HPDE6-E6E7 (cell line): ENCODE data around the gene CDH24.
A peak's percentile ranks its signal among the peaks of the same experiment; 100 is the strongest.
"Not testable (repeated sequence)": the region's sequence is repeated elsewhere in the genome, so short reads cannot be mapped to it uniquely, and the experiment has no call there.

Experiments
- DNase-seq: peaks from one replicate; pipeline ENCODE4 v3.0.0; 2011; ENCODE audit warnings: missing footprints; ENCODE audit errors: extremely low spot score

CDH24 gene

DNA sequence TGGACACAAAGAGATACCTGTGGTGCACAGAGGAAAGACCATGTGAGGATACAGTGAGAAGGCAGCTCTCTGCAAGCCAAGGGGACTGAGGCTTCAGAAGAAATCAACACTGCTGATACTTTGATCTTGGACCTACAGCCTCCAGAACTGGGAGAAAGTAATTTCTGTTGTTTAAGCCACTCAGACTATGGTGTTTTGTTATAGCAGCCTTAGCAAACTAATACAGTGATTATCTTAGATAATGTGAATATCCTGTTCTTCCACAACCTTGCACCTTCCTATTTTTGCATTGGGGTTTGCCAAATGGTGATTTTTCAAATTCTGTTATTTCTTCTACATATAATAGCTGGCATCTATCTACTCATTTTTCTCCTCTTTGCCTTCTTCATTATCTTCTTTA lies 39.2 kb downstream of the CDH24 start:
- no peak for DNase-seq

DNA sequence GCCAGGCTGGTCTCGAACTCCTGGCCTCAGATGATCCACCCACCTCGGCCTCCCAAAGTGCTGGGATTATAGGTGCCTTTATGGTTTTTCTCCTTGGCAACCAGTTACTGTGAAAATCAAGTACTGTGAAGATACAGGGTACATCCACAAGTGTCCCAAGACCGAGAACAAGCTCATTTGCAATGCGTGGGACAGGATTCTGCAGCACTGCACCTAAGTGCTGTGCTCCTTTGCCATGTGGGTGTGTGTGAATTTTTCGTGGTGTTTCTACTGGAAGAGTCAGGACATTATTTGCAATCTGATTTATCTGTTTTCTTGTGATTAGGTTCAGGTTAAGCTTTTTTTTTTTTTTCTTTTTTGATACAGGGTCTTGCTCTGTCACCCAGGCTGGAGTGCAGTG lies 40.2 kb downstream of the CDH24 start:
- no peak for DNase-seq

DNA sequence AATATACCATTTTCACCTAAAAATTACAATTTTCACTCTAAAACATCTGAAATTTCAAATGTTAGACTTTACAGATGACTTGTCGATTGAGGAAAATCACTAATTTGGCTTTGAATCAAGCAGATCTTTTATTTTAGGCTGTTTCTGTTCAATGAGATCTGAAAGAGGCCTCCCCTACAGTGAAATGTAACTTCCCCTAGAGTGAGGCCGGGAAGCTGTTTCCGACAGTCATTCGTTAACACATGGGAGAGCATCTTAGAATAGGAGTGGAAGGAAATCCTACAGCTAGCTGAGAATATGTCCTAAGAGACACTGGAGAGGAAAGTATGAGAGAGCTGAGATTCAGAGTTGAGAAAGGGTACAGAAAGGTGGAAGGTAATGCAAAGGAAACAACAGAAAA lies 41.7 kb downstream of the CDH24 start:
- DNase-seq: no peak

DNA sequence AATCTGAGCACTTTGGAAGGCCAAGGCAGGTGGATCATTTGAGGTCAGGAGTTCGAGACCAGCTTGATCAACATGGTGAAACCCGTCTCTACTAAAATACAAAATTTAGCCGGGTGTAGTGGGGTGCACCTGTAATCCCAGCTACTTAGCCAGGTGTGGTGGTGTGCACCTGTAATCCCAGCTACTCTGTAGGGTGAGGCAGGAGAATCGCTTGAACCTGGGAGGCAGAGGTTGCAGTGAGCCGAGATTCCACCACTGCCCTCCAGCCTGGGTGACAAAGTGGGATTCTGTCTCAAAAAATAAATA lies 43.6 kb downstream of the CDH24 start:
- not testable (repeated sequence) for DNase-seq

DNA sequence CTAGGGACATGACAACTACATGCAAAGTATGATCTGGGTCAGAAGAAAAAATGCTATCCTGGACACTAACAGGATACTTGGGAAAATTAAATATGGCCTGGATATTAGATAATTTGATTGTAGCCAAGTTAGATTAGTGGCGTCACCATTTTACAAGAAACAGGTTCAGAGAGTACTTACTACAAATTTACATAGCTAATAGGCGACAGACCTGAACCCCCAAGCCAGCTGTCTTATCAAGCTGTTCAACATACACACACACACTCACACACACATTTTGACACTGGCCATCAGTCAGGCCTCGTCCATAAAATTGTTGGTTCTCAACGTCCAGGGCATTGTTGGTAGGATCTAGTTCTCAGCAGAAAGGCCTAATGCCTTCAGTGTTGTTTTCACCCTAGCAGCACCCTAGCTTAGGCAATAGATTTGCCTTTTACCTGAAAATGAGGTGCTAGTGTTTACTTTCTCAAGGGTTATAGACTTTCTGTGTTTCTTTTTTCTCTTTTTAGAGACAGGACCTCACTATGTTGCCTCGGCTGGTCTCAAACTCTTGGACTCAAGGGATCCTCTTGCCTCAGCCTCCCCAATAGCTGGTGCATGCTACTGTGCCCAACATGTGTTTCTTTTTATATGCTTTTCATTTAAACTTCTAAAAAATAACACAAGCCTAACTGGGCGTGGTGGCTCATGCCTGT lies 44.1 kb downstream of the CDH24 start:
- DNase-seq: no peak

DNA sequence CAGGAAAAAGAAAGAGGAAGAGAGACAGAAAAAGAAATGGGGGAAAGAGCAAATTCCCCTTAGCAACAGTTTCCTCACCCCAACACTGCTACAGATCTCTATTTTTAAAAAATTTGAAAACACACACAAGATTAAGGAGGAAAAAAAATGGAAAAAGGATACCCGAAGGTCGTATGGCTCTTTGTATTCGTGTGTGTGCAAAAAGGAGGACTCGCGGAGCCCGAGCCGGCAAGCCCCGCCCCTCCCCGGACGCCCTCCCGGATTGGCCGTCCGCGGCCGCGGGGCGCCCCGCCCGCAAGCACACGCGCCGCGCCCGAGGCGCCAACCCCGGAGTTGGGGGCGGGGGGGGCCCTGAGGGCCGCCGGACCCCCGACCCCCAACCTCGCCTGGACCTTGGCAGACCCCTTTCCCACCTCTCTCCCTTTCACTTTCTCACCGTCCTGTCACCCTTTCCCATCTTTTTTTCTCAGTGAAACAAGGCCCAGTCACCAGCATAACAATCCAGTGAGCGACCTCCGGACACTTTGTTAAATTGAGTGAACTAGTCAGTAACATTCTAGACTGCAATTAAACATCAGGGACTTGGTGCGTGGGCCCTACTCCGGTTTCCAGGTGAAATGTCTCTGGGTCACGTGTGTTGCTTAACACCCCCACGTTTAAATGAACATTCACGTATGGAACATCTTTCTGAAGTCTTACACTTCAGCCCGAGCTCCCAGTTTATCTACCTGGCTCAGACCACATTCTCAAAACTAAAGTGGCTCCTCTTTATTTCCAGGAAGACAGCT lies 47.2 kb downstream of the CDH24 start, which contains the start of gene C14orf93:
C14orf93 (minus strand) TSS at position 205 of the 788 bp plus-strand sequence. CDS start 11,120 bp downstream, outside the sequence.
- DNase-seq: peak; percentile 63

DNA sequence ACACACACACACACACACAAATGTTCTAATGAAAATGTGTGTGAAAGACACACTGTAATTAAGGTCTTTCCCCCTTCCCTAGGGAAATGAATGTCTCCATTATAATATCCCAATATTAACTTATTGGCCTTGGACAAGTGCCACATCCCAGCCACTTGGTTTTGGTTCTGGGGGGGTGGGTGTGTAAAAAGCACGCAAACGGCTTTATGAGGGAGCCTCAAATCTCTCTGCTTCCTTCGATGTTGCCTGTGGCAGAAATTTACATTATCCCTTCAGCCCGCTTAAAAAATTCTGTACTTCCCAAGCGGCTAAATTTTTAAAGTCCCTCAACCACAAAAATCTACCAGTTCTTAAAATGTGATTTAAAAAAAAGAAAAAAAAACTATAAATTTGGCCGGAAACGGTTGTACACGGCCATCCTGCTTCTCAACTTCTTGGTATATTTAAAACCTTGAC lies 47.8 kb downstream of the CDH24 start:
- no peak for DNase-seq

DNA sequence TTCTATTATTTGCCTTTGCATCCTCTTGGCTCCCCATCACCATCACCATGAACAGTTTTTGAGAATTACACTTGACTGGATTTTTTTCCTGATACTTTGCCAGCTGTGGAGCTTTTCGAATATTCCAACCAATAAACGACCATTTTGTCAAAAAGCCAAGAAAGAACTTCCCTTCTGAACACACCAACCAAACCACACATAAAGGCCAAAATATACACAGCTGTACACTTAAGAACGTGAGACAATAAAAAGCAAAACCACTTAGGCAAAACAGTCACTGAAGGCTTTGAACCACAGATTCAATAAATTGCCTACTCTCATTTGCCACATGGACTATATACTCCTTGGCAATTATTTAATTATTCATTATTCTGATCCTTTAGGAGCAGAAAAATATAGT lies 48.5 kb downstream of the CDH24 start:
- DNase-seq: no peak

DNA sequence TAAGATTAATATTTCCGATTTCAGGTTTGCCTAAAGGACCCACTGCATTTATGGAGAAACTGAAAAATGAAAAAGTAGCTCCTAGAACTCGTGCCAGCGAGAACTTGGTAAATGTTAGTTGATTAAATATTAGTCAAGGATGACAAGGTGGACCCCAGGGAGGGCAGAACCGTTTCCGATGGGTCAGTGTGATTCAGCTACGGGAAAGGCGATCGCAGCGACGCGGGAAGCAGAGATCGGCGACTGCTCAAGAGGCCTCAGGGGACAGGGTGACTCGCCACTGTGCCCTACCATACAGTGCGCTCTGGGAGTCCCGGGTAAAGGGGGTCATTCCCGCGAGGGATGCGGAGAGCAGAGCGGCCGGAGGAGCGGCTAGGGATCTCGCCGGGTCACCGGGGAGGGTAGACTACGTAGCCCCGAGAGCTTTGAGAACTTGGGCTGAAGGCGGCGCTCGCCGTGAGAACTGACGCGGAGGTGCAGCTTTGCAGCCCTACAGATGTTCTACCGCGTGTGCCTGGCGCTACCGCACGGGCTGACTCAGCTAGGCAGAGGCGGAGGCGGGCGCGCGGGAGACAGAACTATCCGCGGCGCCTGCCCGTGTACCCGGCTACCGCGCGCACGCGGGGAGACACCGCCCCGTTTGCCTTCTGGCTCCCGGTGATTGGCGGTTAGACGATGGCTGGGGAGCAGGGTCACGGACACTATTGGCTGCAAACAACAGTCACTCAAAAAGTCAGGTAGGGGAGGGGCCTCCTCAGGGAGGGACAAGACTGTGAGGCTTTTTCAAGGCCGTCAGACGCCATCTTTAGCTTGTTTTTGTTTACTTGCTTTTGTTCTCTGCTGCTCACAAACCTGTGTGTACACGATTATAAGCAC lies 50.5 kb downstream of the CDH24 start:
- DNase-seq: peak; percentile 97

DNA sequence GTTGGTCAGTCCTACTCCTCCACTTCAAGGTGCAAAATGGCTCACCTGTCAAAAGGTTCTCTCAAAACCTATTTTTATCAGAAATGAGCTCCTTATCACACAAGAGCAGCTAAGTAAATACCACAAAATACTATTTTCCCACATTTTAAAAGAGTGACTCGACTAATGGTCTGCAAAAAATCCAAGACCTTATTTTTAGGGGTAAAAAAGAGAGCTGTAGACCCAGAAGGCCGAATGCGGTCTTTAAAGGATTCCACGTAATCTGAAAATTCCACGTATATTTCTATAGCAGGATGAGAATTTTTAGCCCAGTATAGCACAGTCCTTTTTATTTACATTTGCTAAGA lies 51.2 kb downstream of the CDH24 start:
- no peak for DNase-seq

DNA sequence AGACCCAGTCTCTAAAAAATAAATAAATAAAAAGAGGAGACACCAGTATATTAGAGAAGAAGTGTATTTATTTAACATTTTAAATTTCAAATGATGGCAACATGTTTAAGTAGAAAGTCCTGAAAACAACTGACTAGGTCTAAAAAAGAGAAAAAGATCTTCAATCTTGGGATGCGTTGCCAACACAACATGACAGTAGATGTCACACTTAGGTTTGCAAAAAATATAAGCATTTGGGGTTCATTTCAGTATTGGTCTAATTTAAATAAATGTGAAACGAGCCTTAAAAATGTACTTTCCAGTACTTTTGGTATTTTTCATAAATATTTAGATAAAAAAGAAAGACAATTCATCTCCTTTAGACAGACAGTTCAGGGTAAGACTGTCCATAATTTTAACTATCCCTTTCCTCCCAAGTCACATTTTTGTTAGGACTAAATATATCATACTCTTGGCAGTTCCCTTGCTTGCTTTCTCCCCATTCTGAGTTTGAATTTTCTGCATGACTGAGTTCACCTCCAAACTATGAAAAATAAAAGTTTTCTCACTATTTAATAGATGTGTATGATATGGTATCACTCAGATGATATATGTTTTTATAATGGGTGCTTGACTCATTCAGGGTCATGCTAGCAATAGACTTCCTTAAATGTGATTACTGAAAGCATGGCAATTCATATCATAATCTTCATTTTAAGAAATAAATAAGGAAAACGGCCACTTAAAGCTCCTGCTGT lies 51.7 kb downstream of the CDH24 start:
- no peak for DNase-seq

DNA sequence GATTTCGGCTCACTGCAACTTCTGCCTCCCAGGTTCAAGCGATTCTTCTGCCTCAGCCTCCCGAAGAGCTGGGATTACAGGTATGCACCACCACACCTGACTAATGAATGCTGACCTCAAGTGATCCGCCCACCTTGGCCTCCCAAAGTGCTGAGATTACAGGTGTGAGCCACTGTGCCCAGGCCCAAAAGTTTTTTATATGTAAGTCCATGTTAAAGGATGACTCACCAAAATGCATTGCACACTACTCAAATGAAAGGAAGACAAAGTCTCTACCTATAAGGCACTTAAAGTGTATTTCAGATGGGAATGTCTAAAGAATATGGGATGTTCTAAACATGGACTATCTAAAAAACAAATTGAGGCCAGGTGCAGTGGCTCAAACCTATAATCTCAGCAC lies 53.0 kb downstream of the CDH24 start:
- not testable (repeated sequence) for DNase-seq

DNA sequence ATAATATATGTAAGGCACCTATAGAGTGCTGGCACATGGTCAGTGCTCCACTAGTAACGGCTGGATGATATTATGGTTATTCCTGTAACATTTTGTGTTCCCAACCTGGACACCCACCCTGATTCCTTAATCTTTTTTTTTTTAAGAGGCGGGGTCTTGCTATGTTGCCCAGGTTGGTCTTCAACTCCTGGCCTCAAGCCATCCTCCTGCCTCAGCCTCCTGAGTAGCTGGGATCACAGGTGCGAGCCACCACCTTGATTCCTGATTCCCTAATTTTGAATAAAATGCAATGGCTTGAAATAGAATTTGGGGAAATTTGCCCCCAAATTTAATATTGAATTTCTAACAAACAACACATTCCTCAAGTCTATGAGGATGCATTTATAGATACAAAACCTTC lies 54.7 kb downstream of the CDH24 start:
- DNase-seq: no peak

DNA sequence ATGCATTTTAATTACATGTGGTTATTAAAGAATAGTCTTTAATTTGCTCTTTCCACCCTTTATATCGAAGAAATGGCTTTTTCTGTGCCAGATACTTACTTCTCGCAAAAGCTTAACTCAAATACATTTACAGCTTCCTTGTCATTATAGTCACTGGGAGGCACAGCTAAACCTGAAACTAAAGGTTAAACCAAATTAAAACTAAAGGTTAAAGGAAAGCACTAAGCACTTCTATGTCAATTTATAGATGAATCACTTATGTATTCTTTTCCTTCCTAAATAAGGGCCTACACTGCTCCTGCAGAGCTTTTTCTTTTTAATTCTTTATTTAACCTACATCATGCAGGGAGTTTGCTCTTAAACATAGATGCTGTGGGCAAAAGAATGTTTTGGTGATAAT lies 56.5 kb downstream of the CDH24 start:
- DNase-seq: no peak

DNA sequence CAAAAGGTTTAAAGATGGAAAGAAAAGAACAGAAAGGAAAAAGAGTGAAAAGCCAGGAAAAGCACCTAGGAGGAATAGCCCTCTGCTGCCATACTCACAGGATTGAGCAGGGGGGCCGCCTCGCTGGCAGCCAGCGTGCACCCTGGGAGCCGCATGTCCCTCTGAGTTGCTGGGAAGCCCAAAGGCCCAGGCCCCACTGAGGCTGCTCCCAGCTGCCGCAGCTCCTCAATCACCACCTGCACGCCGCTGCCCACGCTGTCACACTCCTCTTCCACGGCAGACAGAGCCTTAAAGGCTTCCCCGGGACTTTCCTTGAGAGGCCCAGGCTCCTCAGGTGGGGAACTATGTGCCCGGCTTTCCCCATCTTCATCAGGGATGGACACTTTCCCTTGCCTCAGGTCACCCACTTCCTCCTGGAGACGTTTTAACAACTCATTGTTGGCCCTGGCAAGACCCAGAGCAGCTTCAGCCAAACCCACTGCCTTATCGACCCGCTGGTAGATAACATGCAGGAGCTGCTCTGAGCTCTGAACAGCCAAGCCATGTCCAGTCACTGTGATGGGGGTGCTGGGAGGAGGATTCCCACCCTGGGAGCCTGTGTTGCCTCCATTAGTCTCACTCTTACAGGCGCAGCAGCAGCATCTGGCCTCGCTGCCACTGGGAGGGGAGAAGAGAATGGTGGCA lies 58.8 kb downstream of the CDH24 start:
- DNase-seq: no peak

DNA sequence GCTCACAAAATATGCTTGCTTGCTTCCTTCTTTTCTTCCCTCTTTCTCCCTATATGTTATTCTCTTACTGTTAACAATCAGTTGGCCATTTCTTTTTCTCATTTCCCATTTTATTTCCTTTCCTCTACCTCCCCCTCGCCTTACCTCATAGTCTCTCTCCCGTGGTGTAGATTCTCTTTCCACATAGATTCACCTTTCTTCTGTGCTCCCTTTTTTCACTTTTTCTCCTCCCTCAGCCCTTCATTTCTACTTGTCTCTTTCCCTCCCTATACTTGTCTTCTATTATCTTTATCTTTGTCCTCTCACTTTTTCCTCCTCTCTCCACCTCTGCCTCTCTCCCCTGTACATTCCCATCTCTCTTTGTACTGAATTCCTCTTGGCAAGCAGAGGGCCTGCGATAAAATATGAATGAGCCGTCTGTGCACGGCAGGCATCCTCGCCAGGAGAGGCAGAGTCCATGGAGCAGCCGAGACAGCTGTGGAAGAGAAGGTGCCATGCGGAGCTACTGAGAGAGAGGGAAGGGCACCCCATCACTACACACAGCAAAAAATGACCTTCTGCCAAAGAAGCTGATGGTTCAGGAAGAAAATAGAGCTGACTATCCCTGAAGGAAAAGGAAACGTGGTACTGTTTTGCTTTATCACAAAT lies 59.5 kb downstream of the CDH24 start:
- no peak for DNase-seq
